Fibroblast of villous mesenchyme (primary cell): ENCODE data around the gene PRKRIP1. TPM values are rescaled to one million over a fixed set of nuclear protein-coding genes. Genes with fewer than 3 reads are reported as not detected.

Experiments used
- DNase-seq: peaks from one replicate; pipeline ENCODE4 v3.0.0-alpha.2; 2010; ENCODE audit warnings: low read depth
- H3K4me3 ChIP-seq: 2 replicates; pipeline ENCODE4 v1.5.1; 2011; ENCODE audit warnings: low read depth, mild to moderate bottlenecking, low read length
- total RNA-seq: library from RNA; depleted of rRNA; stranded (reverse); fragments of >200 nt; gene quantifications from 2 replicates; pipeline ENCODE4 v1.2.3, GENCODE V29; 2012
- TF ChIP-seq, protein P1 (sequence below): IDR thresholded peaks from 2 replicates; pipeline ENCODE4 v1.5.1; 2012; ENCODE audit warnings: low read depth, mild to moderate bottlenecking, low read length; ENCODE audit not compliant: insufficient read depth

Gene PRKRIP1
- total RNA-seq, 1 donor: 18.6 TPM

DNA sequence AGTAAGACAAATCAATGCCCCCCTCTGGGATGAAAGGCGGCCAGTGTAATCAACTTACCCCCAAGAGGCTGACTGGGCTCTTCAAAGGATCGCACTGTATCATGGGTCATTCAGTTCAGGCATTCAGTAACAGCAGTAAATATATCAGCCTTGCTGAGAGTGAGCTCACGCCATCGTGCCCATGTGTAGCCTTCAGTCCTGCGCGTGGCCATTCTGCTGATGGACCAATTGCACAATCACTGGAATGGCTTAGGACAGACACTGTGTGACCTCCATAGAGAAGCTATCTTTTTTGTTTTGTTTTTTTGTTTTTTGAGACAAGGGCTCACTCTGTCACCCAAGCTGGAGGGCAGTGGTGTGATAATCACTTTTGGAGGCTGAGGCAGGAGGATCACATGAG, 9.1 kb upstream of the PRKRIP1 start:
- TF ChIP-seq, protein P1, sequence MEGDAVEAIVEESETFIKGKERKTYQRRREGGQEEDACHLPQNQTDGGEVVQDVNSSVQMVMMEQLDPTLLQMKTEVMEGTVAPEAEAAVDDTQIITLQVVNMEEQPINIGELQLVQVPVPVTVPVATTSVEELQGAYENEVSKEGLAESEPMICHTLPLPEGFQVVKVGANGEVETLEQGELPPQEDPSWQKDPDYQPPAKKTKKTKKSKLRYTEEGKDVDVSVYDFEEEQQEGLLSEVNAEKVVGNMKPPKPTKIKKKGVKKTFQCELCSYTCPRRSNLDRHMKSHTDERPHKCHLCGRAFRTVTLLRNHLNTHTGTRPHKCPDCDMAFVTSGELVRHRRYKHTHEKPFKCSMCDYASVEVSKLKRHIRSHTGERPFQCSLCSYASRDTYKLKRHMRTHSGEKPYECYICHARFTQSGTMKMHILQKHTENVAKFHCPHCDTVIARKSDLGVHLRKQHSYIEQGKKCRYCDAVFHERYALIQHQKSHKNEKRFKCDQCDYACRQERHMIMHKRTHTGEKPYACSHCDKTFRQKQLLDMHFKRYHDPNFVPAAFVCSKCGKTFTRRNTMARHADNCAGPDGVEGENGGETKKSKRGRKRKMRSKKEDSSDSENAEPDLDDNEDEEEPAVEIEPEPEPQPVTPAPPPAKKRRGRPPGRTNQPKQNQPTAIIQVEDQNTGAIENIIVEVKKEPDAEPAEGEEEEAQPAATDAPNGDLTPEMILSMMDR: no peak
- DNase-seq: no peak
- H3K4me3 ChIP-seq: no peak overlapping the region

DNA sequence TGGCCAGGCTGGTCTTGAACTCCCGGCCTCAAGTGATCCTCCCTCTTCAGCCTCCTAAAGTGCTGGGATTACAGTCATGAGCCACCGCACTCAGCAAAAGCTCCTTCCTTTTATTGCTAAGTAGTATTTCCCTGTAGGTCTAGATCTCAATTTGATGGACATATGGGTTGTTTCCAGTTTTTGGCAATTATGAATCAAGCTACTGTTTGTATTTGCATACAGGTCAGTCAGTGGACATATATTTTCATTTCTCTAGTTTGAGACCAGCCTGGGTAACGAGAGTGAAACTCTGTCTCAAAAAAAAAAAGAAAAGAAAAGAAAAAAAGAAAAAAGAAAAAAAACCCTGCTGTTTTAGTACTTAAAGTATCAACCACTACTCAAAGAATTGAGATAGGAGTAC, 6.4 kb upstream of the PRKRIP1 start:
- TF ChIP-seq, protein P1: no peak
- no peak for DNase-seq
- H3K4me3 ChIP-seq: no peak overlapping the region

DNA sequence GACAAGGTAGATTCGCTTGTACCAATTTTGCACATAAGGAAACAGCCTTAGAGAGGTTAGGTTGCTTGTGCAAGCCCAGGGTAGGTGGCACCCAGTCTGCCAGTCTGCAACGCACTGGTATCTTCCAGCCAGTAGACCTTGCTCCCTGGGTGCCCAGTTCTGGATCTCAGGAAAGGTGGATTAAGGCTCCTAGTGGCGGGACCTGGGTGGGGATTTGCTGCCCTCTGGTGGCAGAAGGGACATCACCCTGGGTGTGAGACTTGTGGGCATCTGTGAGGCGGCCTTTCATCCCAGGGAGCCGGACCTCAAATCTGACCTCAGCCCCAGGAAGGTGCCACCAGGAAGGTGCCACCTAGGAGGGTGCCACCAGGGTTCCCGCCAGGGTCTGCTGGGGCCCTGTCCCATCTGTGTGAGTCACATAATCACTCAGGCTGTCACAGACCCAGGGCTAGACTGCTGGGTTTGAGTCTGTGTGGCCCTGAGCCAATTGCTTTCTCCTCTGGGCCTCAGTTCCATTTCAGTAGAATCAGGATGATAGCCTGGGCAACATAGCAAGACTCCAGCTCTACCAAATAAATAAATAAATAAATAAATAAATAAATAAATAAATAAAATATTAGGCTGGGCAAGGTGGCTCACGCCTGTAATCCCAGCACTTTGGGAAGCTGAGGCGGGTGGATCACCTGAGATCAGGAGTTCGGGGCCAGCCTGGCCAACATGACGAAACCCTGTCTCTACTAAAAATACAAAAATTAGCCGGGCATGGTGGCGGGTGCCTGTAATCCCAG, 5.3 kb upstream of the PRKRIP1 start:
- DNase-seq: peak; percentile 77
- no peak overlapping the region for H3K4me3 ChIP-seq
- TF ChIP-seq, protein P1: peak; percentile 92

DNA sequence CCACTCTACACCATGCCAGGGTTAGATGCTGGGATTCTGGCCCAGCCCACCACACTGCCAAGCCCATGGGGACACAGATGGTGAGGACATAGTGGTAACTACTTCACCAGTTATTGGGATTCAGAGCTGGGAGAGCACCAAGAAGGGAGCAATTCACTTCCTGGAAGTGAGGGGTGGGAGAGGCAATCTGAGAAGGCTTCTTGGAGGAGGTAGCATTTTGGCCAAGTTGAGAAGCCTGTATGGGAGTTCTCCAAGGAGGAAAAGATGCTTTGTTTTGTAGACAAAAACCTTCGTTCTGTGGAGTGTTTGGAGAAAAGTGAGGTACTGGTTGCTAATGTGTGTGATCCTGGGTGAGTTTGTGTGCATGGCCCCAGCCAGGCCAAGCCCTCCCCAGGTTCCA, 3.8 kb upstream of the PRKRIP1 start:
- DNase-seq: no peak
- H3K4me3 ChIP-seq: no peak overlapping the region
- TF ChIP-seq, protein P1: no peak

DNA sequence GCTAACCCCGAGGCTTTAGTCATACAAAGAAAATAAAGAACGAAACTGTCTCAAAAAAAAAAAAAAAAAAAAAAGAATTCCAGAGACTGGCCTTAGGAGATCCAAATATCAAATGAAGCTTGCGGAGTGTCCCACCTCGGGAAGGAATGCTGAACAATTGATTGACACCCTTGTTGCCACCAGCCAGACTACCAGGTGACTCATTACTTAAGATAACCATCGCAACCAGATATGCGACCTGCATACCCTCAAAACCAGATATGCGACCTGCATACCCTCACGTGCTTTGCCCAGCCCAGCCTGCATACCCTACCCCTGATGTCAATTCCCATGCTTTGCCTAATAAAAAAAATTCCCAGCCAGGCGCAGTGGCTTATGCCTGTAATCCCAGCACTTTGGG, 2.7 kb upstream of the PRKRIP1 start:
- no peak overlapping the region for H3K4me3 ChIP-seq
- no peak for DNase-seq
- TF ChIP-seq, protein P1: no peak

DNA sequence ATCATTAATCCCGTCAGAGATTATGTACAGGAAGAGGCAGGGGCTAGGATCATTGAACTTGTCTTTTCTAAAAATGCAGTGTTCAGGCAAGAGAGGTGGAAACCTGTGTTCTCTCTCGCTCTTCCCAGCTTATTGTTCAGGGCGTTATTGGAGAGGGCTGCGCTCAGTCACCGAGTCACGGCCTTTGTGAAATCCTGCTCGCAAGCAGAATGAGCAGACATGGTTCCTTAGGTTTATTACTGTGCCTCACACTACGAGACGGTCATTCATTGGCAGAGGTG, 631 bp upstream of the PRKRIP1 start:
- DNase-seq: no peak
- TF ChIP-seq, protein P1: no peak
- peak overlapping the region; percentile 97 for H3K4me3 ChIP-seq

DNA sequence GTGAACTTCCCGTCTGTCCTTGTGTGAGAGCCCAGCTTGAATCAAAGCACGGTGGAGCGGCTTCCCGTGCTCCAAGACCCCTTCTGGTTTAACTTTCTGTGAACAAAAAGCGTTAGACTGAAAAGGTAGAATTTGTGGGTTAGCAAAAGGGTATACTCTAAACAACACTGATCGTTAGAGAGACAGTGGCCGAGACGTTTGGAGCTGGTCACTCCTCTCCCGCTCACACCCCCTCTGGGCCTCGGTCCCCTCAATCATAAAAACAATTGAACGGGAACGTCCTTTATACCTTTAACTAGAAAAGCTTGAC, 502 bp downstream of the PRKRIP1 start:
- H3K4me3 ChIP-seq: peak overlapping the region; percentile 97
- TF ChIP-seq, protein P1: no peak
- DNase-seq: no peak
